Kidney tubule cell (primary cell): ENCODE results near the gene SRC.

Experiments used
- DNase-seq: peaks from one replicate; pipeline ENCODE4 v3.0.0-alpha.2; 2018; ENCODE audit warnings: low spot score

SRC gene

DNA sequence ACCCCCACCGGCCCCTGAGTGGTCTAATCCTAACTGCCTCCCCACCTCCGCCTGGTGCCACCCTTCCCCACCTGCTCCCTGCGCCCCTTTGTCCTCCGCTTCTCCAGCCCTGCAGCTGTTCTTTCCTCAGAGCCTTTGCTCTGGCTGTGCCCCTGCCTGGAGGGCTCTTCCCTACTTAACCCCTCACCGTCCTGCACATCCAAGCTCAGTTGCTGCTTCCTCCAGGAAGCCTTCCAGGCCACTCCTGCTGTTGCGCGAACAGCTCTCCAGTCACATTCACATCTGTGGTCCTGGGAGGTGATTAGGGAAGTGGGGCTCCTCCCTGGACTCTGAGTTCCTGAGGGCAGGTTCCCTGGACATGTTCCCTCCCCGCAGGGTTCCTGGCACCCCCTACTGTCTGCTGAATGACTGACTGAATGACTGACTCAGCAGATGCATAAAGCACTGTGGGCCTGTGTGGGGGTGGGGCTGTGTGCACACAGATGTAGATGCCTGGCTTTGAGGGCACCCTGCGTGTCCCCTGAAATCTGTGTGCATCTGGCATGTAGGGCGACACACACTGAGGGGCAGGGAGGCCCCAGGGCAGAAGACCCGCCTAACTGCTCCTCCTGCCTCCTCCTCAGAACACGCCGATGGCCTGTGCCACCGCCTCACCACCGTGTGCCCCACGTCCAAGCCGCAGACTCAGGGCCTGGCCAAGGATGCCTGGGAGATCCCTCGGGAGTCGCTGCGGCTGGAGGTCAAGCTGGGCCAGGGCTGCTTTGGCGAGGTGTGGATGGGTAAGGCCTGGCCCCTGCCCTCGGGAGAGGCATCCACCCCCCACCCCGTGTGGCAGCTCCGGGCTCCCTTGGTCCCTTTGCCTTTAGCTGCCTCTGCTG is 51.4 kb downstream of the SRC start:
- DNase-seq, result peak; percentile 26

DNA sequence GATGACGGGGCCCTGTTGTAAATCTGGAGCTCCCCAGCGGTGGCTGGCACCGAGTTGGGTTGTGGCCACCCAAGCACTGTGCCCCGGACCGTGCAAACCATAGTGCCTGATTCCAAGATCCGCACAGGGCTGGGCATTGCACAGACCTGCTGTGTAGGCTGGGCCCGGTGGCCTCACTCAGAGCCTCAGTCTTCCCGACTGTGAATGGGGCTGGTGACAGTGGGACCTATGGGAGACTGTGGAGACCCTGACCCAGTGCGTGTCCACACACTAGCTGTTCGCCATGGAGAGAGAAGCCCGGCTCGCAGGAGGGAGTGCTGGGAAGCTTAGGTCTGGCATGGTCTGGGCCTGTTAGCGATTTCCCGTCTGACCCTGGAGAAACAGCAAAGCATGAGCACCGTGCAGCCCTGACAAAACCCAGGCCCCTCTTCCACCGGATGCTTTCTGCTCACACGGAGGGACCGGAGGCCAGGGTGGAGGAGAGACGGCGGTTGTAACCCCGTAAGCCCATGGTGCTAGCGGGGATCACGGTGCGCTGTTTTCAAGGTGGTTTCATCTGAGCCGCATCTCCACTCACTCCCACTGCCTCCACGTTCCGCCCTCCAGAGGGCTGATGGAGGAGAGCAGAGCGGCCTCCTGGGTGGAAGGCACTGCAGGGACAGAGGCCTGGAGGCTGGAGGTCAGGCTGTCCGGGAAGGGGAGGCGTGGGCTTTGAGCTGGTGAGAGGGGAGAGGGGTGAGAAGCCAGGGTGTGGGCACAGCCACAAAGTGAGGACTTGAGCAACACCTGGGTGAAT is 52.2 kb downstream of the SRC start:
- DNase-seq, result no peak

DNA sequence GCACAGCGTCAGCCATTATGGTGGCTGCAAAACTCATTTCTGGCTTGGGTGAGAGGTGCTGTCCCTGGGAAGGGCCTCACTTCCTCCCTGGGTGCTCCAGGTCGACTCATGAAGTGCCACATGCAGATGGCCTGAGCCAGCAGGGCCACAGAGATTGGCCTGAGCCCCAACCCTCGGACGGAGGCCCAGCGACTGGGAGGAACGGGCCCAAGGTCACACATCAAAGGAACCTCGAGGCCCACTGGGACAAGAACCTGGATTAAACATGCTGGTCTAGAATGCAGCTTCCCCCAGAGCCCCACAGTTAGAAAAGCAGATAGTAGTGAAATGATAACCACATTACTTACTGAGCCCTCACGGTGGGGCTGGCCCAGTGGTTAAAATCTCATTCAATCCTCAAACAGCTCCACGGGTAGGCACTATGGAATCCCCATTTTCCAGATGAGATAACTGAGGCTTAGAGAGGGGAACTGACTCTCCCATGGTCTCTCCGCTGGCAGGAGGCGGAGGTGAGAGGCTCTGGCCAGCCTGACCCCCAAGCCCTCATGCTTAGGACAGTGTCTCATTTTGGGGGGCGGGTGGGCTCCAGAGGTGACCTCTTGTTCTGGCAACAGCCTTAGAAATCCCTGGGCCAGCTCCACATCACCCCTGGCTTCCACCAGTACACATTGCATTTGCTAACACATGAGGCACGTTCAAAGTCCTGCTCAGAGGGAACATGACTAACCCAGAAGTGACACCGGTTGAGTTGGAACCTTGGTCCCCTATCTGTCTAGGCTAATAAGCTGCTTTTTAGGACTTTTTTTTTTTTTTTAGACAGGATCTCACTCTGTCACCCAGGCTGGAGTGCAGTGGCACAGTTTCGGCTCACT is 53.0 kb downstream of the SRC start:
- no peak for DNase-seq

DNA sequence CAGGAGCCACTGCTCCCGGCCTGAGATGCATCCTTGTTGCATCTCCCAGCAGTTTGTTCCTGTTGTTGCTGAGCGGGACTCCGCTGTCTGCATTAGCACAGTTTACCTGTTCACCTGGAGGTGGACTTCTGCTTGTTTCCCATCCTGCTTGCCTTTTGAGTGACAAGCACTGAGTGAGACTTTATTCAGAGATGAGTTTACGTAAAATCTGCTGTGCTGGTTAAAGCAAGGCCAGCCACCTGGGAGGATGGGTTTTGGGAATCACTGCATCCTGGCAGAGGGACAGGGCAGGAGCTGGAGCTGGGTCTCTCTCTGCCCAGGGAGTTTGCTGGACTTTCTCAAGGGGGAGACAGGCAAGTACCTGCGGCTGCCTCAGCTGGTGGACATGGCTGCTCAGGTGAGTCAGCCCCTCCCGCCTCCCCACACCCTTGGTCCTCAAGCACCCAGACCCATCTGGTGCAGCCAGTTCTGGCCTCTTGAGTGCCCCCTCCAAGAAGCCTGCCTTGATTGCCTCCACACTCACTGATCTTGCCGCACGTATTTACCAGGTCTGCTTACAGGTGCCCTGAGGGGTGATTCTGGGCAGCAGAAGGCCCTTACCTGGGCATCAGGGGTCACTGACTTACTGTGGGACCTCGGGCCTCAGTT is 55.5 kb downstream of the SRC start:
- no peak for DNase-seq

DNA sequence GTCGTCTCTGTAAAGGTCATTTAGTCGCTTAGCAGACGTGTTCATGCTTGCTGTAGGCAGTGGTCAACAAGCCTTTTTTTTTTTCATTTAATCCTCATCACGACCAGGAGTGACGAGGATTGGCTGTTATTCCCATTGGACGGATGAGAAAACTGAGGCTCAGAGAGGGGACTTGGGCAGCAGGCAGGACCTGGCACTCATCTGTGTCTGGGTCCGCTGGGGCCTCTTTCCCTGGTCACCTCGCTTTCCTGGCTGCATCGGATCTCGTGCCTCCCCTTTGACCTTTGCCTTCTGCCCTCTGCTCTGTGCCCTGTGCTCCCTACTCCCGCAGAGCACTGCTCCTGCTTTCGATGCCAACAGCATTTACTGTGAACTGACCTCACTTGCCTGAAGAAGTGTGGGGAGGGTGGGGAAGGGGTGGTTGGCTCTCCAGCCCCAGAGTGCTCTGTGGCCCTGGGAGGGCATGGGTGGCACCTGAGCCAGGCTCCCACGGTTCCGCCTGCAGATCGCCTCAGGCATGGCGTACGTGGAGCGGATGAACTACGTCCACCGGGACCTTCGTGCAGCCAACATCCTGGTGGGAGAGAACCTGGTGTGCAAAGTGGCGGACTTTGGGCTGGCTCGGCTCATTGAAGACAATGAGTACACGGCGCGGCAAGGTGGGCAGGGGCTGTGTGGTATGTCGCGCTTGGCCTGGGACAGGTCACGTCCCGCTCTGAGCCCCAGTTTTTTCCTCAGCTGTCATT is 56.2 kb downstream of the SRC start:
- no peak for DNase-seq

DNA sequence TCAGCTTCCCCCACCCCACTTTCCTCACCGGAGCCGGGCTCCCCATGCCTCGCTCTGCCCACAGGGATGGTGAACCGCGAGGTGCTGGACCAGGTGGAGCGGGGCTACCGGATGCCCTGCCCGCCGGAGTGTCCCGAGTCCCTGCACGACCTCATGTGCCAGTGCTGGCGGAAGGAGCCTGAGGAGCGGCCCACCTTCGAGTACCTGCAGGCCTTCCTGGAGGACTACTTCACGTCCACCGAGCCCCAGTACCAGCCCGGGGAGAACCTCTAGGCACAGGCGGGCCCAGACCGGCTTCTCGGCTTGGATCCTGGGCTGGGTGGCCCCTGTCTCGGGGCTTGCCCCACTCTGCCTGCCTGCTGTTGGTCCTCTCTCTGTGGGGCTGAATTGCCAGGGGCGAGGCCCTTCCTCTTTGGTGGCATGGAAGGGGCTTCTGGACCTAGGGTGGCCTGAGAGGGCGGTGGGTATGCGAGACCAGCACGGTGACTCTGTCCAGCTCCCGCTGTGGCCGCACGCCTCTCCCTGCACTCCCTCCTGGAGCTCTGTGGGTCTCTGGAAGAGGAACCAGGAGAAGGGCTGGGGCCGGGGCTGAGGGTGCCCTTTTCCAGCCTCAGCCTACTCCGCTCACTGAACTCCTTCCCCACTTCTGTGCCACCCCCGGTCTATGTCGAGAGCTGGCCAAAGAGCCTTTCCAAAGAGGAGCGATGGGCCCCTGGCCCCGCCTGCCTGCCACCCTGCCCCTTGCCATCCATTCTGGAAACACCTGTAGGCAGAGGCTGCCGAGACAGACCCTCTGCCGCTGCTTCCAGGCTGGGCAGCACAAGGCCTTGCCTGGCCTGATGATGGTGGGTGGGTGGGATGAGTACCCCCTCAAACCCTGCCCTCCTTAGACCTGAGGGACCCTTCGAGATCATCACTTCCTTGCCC is 57.4 kb downstream of the SRC start:
- DNase-seq, result no peak

DNA sequence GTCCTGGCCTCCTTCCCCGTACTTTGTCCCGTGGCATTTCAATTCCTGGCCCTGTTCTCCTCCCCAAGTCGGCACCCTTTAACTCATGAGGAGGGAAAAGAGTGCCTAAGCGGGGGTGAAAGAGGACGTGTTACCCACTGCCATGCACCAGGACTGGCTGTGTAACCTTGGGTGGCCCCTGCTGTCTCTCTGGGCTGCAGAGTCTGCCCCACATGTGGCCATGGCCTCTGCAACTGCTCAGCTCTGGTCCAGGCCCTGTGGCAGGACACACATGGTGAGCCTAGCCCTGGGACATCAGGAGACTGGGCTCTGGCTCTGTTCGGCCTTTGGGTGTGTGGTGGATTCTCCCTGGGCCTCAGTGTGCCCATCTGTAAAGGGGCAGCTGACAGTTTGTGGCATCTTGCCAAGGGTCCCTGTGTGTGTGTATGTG is 58.5 kb downstream of the SRC start:
- DNase-seq, result no peak

DNA sequence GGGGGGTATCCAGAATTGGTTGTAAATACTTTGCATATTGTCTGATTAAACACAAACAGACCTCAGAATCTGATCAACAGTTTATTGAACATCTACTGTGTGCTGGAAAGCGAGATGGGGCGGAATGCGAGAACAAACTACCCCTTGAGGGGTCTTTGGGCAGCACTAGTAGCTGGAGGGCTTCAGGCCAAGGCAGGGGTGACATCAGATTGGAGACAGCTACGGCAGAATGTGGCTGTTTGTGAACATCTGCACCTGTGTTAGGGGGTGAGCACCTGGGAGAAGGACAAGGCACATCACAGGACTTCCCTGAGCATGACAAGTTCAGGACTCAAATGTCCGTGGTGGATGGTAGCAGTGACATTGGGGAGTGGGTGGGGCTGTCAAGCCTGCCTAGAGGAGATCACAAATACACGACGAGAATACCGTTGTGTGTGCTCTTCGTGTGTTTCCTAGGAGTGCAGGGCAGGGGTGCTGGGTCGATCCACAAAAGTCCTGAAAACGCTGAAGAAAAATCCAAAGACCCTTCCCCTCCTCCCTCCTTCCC is 59.5 kb downstream of the SRC start:
- no peak for DNase-seq

DNA sequence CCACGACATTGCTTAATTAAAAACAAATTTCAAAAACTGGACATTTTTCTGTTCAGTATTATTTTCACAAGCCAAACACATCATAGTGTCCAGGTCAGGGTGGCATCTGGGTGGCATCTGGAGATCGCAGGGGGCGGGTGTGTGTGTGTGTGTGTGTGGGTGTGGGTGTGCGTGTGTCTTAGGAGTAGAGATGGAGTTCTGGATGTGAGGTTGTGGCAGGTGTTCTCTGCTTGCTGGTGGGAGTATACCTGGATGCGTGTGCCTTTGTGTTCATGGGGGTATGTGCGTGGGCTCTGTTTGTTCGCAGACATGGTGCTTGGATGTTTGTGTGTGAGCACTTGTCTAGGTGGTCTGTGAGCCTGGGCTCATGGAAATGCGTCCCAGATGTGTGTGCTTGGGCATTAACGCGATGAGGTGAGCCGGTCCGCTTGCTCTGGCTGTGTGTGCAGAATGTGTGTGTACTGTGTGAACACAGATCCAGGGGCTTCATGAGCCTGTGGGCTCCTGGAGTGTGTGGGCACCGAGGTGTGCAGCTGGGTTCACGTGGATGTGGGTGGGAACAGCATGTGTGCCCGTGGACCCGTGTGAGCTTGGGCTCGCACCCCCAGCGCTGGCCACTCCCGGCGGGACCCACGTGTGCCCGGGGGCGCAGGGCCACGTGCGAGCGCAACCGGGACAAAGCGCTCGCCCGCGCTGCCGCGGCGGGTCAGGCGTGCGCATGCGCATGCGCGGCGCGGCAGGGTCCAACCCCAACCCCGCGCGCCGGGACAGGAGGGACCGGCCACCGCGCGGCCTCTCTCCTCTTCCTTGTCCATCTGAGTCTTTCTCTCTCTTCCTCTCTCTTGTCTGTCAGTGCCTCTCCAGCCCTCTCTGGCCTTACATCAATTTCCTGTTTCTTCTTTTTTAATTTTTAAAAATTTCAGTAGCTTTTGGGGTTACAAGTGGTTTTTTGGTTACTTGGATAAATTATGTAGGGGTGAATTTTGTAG is 60.4 kb downstream of the SRC start:
- peak; percentile 57 for DNase-seq

DNA sequence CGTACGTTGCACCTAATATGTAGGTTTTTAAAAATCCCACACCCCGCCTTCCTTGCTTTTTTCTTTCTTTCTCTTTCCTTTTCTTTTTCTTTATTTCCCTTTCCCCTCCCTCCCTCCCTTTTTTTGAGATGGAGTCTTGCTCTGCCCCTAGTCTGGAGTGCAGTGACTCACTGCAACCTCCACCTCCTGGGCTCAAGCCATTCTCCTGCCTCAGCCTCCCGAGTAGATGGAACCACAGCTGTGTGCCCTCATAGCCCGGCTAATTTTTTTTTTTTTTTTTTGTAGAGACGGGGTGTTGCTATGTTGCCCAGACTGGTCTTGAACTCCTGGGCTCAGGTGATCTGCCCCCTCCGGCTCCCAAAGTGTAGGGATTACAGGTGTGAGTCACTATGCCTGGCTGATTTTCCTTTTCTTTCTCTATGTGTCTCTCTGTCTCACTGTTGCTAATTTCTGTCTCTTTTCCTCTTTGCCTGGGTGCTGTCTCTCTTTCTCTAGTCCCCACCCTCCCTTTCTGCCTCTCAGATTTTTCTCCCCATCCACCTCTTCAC is 61.2 kb downstream of the SRC start:
- DNase-seq, result peak; percentile 27

DNA sequence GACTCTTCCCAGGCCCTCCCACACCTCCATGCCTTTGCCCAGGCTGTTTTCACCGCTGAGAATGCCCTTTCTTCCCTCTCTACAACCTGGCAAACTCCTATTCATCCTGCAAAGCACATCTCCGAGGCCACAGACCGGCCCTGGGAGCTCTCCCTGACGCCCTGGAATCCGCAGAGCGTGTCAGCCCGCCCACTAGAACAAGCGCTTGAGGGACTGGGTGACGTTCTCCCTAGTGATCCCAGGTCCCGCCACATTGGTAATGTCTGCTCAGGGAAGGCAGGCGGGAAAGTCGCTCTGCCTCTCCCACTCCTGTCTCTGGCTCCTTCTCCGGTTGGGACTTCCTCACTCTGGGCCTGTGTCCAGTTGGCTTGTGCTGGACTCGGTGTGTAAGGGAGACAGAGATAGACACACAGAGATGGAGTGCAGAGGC is 61.6 kb downstream of the SRC start:
- DNase-seq, result no peak

DNA sequence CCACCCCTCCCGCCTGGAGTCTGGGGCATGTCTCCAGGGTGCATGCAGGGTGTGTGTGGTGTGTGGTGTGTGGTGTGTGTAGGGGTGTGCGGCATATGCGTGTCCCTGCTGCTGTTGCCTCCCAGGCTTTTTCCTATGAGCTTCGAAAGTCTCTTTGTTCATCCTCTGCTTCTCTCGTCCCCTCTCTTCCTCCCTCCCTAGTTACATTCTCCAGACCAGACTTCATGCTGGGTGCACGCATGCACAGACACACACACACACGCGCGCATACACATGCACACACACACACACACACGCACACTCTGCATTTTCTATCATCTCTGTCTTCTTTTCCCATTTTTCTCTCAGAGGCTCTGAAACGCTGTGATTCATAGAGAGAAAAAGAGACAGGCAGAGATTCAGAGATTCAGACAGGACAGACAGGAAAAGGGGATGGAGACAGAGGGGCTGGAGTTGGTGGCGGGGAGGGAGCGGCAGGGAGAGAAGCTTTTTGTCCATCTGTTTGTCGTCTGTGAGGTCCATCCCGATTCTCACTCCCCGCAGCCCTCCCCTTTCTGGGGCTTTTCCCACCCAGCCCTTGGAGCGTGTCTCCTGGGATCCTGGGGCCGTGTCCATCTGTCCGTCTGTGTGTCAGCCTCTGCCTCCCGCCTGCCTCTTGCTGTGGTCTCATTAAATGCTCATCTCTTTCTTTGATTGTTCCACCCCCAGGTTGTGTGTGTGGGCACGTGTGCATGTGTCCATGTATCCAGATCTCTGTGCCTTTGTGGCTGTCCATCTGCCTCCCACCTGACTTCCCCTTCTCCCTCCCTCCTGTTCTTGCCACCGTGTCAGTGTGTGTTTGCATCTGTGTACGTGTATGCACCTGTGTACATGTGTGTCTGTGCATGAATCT is 62.6 kb downstream of the SRC start:
- DNase-seq, result no peak

DNA sequence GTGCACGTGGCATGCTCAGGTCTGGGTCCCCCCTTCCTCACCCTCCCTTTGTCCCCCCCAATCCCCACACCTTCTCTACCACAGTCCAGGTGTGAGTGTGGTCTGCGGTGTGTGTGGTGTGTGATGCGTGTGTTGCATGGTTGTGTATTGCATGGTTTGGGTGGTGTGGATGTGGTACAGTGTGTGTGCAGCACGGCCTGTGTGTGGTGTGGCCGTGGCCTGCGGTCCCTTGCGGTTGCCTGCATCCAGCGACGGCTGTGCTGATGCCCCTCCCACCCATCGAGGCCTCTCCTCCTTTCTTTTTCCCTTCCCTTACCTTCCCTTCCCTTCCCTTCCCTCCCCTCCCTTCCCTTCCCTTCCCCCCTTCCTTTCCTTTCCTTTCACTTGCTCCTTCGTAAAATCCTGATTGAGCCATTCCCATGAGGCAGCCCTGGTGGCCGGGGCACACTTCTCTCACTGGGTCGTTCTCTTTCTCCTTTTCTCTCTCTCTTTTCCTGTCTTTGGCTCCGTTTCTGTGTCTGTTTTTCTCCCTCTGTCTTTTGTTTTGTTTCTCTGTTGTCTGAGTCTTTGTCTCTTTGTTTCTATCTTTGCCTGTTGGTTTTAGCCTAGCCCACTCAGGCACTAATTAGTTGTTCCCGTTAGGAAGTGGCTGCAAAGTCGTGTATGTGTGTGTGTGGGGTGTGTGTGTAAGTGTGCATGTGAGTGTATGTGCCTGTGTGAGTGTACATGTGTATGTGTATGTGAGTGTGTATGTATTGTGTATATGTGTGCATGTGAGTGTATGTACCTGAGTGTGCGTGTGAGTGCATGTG is 65.7 kb downstream of the SRC start:
- DNase-seq, result no peak

DNA sequence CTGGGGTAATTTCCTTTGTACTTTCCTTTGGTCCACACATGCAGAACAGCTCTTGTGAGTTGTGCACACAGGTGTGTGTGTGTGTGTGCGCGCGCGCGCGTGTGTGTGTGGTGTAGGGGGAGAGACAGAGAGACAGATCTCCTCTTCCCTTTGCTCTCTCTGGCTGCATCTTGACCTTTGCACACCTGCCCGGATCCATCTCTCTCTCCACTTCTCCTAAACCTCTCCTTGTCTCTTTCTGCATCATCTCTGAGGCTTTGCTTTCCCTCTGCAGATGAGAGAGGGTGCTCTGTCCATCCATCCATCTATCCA is 67.0 kb downstream of the SRC start:
- DNase-seq, result no peak

DNA sequence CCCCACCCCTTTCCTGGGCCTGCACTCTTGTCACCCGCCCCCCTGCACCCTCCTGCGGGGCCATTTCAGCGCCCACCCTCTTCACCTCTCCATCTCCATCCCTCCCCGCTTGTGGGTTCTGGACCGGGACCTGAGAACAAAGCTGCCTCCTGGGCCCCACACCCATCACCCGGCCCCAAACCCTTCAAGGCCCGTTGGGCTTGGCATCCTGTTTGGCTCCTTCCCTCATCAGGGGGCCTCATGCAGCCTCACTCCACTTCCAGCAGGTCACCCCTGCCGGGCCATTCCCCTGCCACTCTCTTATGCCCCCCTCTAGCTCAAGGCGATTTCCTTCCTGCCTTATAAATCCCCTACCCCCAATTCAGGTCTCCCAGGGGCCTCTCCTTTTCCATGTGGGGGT is 67.4 kb downstream of the SRC start:
- DNase-seq, result no peak
